HepG2 (cell line): ENCODE measurements around the gene SMURF2. TPM values are rescaled to one million over a fixed set of nuclear protein-coding genes. Genes with fewer than 3 reads are reported as not detected.

Experiments
- ARHGAP35 ChIP-seq: sonication (generic); formaldehyde crosslinking; IDR thresholded peaks from 2 replicates; pipeline ENCODE4 v1.9.0; 2022; ENCODE audit warnings: mild to moderate bottlenecking, inconsistent platforms, moderate library complexity, missing genetic modification reagents, borderline replicate concordance
- CREB1 ChIP-seq, 2 experiments: fragments of 450-650 bp in 1 of 2; IDR thresholded peaks; 2 replicates each; pipeline ENCODE4 v1.6.1; 2016 to 2017; ENCODE audit warnings: control low read depth in 1 of 2, mild to moderate bottlenecking in 1 of 2, missing compliant biosample characterization in 1 of 2, missing genetic modification characterization in 1 of 2
- FOSL1 ChIP-seq: sonication (generic); formaldehyde crosslinking; IDR thresholded peaks from 2 replicates; pipeline ENCODE4 v1.9.0; 2021; ENCODE audit warnings: missing genetic modification reagents, borderline replicate concordance
- GFI1 ChIP-seq: sonication (generic); formaldehyde crosslinking; IDR thresholded peaks from 2 replicates; pipeline ENCODE4 v1.5.0; 2020; ENCODE audit warnings: missing genetic modification reagents, mild to moderate bottlenecking, borderline replicate concordance
- KDM5A ChIP-seq: fragments of 200-600 bp; sonication (generic); IDR thresholded peaks from 2 replicates; pipeline ENCODE4 v1.7.0; 2018; ENCODE audit warnings: antibody characterized with exemption, mild to moderate bottlenecking, low read length, borderline replicate concordance
- MAFF ChIP-seq: IDR thresholded peaks from 2 replicates; pipeline ENCODE4 v1.6.1; 2011; ENCODE audit warnings: low read depth, low read length, improper control_type of control experiment
- MAZ ChIP-seq, 2 experiments: sonication (generic) in 1 of 2; formaldehyde crosslinking in 1 of 2; IDR thresholded peaks; 2 replicates each; pipeline versions ENCODE4 v1.5.0 to v1.6.1; 2012 to 2020; ENCODE audit warnings: low read depth in 2 of 2, mild to moderate bottlenecking in 2 of 2, borderline replicate concordance in 1 of 2, improper control_type of control experiment in 1 of 2, low read length in 1 of 2, missing genetic modification reagents in 1 of 2, moderate library complexity in 1 of 2
- TEAD3 ChIP-seq: optimal IDR thresholded peaks from 2 replicates; pipeline ENCODE3; 2016; ENCODE audit warnings: borderline replicate concordance
- TP53 ChIP-seq: sonication (generic); formaldehyde crosslinking; conservative IDR thresholded peaks from 2 replicates; pipeline ENCODE4 v1.4.0; 2020; ENCODE audit warnings: missing genetic modification reagents
- ZKSCAN1 ChIP-seq: fragments of 150-350 bp; IDR thresholded peaks from 2 replicates; pipeline ENCODE4 v1.6.1; 2014; ENCODE audit warnings: low read length
- ZKSCAN8 ChIP-seq: IDR thresholded peaks from 2 replicates; pipeline ENCODE4 v1.6.1; 2016; ENCODE audit warnings: borderline replicate concordance, missing genetic modification reagents, missing compliant biosample characterization
- ZMYM3 ChIP-seq: sonication (generic); formaldehyde crosslinking; IDR thresholded peaks from 2 replicates; pipeline ENCODE4 v1.5.1; 2020; ENCODE audit warnings: mild to moderate bottlenecking, missing genetic modification reagents
- ZNF263 ChIP-seq: sonication (generic); formaldehyde crosslinking; IDR thresholded peaks from 2 replicates; pipeline ENCODE4 v1.4.0; 2020; ENCODE audit warnings: missing genetic modification reagents
- ZNF264 ChIP-seq: sonication (generic); formaldehyde crosslinking; IDR thresholded peaks from 2 replicates; pipeline ENCODE4 v1.4.0; 2020; ENCODE audit warnings: missing genetic modification reagents
- ZNF460 ChIP-seq: sonication (generic); formaldehyde crosslinking; IDR thresholded peaks from 2 replicates; pipeline ENCODE4 v1.5.1; 2020; ENCODE audit warnings: missing genetic modification reagents, mild to moderate bottlenecking, borderline replicate concordance
- ZNF468 ChIP-seq: sonication (generic); formaldehyde crosslinking; IDR thresholded peaks from 2 replicates; pipeline ENCODE4 v1.8.0; 2022; ENCODE audit warnings: mild to moderate bottlenecking, moderate library complexity, missing genetic modification reagents
- ZNF629 ChIP-seq: sonication (generic); formaldehyde crosslinking; conservative IDR thresholded peaks from 2 replicates; pipeline ENCODE4 v1.5.0; 2020; ENCODE audit warnings: missing genetic modification reagents
- ZSCAN25 ChIP-seq: sonication (generic); formaldehyde crosslinking; IDR thresholded peaks from 2 replicates; pipeline ENCODE4 v1.8.0; 2022; ENCODE audit warnings: mild to moderate bottlenecking, missing genetic modification reagents
- polyA plus RNA-seq, 8 experiments: library from polyadenylated mRNA; depleted of rRNA in 3 of 8; stranded (reverse) in 7 of 8; unstranded in 1 of 8; fragments of >200 nt; fragmentation: Illumina TruSeq in 4 of 8; extraction: Trizol in 4 of 8; gene quantifications; 2 replicates each; pipeline versions ENCODE4 v1.2.1 to v1.2.3, GENCODE V29; 2011 to 2016; ENCODE audit warnings: low read depth in 4 of 8, missing spikeins in 1 of 8, mixed read lengths in 1 of 8; ENCODE audit not compliant: insufficient read depth in 1 of 8
- total RNA-seq, 5 experiments: library from RNA; depleted of rRNA; stranded (reverse); fragments of >200 nt; fragmentation: Illumina TruSeq; extraction: Trizol; gene quantifications; 2 replicates each; pipeline ENCODE4 v1.2.3, GENCODE V29; 2016; ENCODE audit warnings: low read depth in 1 of 5
- TF ChIP-seq, protein P1 (sequence below): IDR thresholded peaks from 2 replicates; pipeline ENCODE4 v1.6.1; 2016; ENCODE audit warnings: mild to moderate bottlenecking
- TF ChIP-seq, protein P2 (sequence below): IDR thresholded peaks from 2 replicates; pipeline ENCODE4 v1.6.1; 2016; ENCODE audit warnings: missing genetic modification reagents, missing compliant biosample characterization
- TF ChIP-seq, protein P3 (sequence below): sonication (generic); formaldehyde crosslinking; IDR thresholded peaks from 2 replicates; pipeline ENCODE4 v1.5.1; 2020; ENCODE audit warnings: mild to moderate bottlenecking, moderate library complexity, missing genetic modification reagents

Gene SMURF2
- total and polyA plus RNA-seq, 2 of the 13 experiments (the other 11 are each of a cell fraction or from before 2014, with no cell fraction given): 14.9 to 24.3 TPM

DNA sequence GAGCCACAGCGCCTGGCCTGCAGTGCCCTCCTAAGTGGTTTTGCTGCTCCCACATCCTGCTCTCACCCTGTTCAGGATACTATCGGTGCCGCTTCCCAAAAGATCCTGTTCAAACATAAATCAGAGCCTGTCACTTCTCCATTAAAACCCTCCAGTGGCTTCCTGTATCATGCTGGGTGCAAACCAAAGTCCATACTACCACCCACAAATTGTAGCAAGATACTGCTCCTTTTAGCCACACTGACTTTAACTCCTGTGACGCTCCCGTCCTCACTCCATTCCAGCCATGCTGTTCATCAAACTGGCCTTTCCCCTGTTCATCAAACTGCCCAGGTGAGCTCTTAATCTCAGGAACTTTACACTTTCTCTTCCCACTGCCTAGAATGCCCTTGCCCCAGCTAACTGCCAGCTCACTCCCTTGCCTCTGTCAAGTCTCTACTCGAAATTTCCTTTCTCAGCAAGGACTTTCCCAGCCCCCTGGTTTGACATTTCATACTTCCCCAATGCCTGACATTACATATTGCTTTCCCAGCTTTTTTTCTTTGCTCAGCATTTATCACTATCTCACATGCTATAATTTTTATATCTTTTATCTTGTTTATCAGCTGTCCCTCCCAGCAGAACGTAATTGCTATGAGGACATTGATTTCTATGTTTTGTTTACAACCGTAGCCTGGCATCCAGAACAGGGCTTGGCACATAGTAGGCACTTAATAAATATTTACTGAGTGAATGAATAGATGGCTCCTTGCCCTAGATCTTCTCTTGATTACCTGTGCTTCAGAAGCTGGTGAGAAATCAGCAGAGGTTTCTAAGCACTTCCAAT lies 44.3 kb upstream of the SMURF2 start (continued):
- peak; percentile 96 for TF ChIP-seq ZKSCAN1
- TF ChIP-seq, protein P1, sequence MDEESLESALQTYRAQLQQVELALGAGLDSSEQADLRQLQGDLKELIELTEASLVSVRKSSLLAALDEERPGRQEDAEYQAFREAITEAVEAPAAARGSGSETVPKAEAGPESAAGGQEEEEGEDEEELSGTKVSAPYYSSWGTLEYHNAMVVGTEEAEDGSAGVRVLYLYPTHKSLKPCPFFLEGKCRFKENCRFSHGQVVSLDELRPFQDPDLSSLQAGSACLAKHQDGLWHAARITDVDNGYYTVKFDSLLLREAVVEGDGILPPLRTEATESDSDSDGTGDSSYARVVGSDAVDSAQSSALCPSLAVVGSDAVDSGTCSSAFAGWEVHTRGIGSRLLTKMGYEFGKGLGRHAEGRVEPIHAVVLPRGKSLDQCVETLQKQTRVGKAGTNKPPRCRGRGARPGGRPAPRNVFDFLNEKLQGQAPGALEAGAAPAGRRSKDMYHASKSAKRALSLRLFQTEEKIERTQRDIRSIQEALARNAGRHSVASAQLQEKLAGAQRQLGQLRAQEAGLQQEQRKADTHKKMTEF (CRISPR knock-in tag): 0 out of 2 replicates have a peak, but pooled peaks have one; percentile 2
- TF ChIP-seq GFI1: peak; percentile 95
- TF ChIP-seq TP53 (CRISPR knock-in tag): no peak
- peak; percentile 46; the same call in 1 of the 2 replicates for TF ChIP-seq ZSCAN25 (CRISPR knock-in tag)
- no peak for TF ChIP-seq KDM5A
- TF ChIP-seq FOSL1 (CRISPR knock-in tag): no peak
- no peak for TF ChIP-seq ZNF629 (CRISPR knock-in tag)
- peak; percentile 61 for TF ChIP-seq MAFF
- no peak for TF ChIP-seq CREB1 (IDR thresholded peaks at IDR 0.05)
- TF ChIP-seq CREB1 (CRISPR knock-in tag; IDR thresholded peaks at IDR 0.05): no peak
- TF ChIP-seq ZMYM3 (CRISPR knock-in tag): peak; percentile 69
- no peak for TF ChIP-seq ARHGAP35 (CRISPR knock-in tag)
- TF ChIP-seq ZNF468 (CRISPR knock-in tag): no peak
- TF ChIP-seq, protein P2, sequence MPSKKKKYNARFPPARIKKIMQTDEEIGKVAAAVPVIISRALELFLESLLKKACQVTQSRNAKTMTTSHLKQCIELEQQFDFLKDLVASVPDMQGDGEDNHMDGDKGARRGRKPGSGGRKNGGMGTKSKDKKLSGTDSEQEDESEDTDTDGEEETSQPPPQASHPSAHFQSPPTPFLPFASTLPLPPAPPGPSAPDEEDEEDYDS: no peak
- TF ChIP-seq ZNF263 (CRISPR knock-in tag): no peak
- TF ChIP-seq ZKSCAN8: no peak
- TF ChIP-seq TEAD3 (CRISPR knock-in tag): peak; percentile 13
- TF ChIP-seq, protein P3, sequence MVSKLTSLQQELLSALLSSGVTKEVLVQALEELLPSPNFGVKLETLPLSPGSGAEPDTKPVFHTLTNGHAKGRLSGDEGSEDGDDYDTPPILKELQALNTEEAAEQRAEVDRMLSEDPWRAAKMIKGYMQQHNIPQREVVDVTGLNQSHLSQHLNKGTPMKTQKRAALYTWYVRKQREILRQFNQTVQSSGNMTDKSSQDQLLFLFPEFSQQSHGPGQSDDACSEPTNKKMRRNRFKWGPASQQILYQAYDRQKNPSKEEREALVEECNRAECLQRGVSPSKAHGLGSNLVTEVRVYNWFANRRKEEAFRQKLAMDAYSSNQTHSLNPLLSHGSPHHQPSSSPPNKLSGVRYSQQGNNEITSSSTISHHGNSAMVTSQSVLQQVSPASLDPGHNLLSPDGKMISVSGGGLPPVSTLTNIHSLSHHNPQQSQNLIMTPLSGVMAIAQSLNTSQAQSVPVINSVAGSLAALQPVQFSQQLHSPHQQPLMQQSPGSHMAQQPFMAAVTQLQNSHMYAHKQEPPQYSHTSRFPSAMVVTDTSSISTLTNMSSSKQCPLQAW: no peak
- no peak for TF ChIP-seq ZNF460 (CRISPR knock-in tag)
- TF ChIP-seq MAZ (IDR thresholded peaks at IDR 0.05; ENCODE audit: borderline replicate concordance, low read depth, low read length): 0 out of 2 replicates have a peak, but pooled peaks have one; percentile 7
- TF ChIP-seq MAZ (CRISPR knock-in tag; IDR thresholded peaks at IDR 0.05; ENCODE audit: low read depth): no peak
- no peak for TF ChIP-seq ZNF264 (CRISPR knock-in tag)
- TF ChIP-seq, all 625 proteins: peak for 12
